HCT116 (cell line): ENCODE measurements around the gene SIK3.

Experiments
- CEBPB ChIP-seq: IDR thresholded peaks from 2 replicates; pipeline ENCODE4 v1.6.1; 2012; ENCODE audit warnings: low read depth
- EGR1 ChIP-seq: IDR thresholded peaks from 2 replicates; pipeline ENCODE4 v1.6.1; 2012; ENCODE audit warnings: low read depth
- EZH2 ChIP-seq: fragments of 200-600 bp; sonication (generic); IDR thresholded peaks from 2 replicates; pipeline ENCODE4 v1.6.1; 2017; ENCODE audit warnings: antibody characterized with exemption, mixed run types
- MAX ChIP-seq: IDR thresholded peaks from 2 replicates; pipeline ENCODE4 v1.6.1; 2012
- POLR2AphosphoS5 ChIP-seq: IDR thresholded peaks from 2 replicates; pipeline ENCODE4 v1.6.1; 2011; ENCODE audit warnings: mild to moderate bottlenecking, low read depth, low read length, moderate library complexity
- RAD21 ChIP-seq: IDR thresholded peaks from 2 replicates; pipeline ENCODE4 v1.6.1; 2012; ENCODE audit warnings: low read depth, mild to moderate bottlenecking
- SIN3A ChIP-seq: IDR thresholded peaks from 2 replicates; pipeline ENCODE4 v1.6.1; 2012; ENCODE audit warnings: low read depth
- YY1 ChIP-seq: IDR thresholded peaks from 2 replicates; pipeline ENCODE4 v1.6.1; 2011; ENCODE audit warnings: low read length, low read depth, moderate library complexity, mild to moderate bottlenecking; ENCODE audit not compliant: insufficient replicate concordance; ENCODE audit errors: extremely low read depth
- TF ChIP-seq, protein P1 (sequence below), 3 experiments: fragments of 200-600 bp in 1 of 3; sonication (generic) in 1 of 3; IDR thresholded peaks in 2 of 3; conservative IDR thresholded peaks in 1 of 3; 2 replicates each; pipeline ENCODE4 v1.5.1; 2012 to 2017; ENCODE audit warnings: low read depth in 2 of 3, low read length in 2 of 3, antibody characterized with exemption in 1 of 3, borderline replicate concordance in 1 of 3, control low read depth in 1 of 3, mild to moderate bottlenecking in 1 of 3, mixed read lengths in 1 of 3, mixed run types in 1 of 3, moderate library complexity in 1 of 3; ENCODE audit not compliant: insufficient read depth in 1 of 3

- TF ChIP-seq, protein P1, sequence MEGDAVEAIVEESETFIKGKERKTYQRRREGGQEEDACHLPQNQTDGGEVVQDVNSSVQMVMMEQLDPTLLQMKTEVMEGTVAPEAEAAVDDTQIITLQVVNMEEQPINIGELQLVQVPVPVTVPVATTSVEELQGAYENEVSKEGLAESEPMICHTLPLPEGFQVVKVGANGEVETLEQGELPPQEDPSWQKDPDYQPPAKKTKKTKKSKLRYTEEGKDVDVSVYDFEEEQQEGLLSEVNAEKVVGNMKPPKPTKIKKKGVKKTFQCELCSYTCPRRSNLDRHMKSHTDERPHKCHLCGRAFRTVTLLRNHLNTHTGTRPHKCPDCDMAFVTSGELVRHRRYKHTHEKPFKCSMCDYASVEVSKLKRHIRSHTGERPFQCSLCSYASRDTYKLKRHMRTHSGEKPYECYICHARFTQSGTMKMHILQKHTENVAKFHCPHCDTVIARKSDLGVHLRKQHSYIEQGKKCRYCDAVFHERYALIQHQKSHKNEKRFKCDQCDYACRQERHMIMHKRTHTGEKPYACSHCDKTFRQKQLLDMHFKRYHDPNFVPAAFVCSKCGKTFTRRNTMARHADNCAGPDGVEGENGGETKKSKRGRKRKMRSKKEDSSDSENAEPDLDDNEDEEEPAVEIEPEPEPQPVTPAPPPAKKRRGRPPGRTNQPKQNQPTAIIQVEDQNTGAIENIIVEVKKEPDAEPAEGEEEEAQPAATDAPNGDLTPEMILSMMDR (IDR thresholded peaks at IDR 0.05 in 2 of 3, conservative IDR thresholded peaks at IDR 0.05 in 1 of 3; ENCODE audit: borderline replicate concordance in 1 of 3, insufficient read depth in 1 of 3, low read depth in 2 of 3, low read length in 2 of 3), result no peak
- TF ChIP-seq RAD21, result no peak
- no peak for TF ChIP-seq MAX
- TF ChIP-seq SIN3A, result no peak
- TF ChIP-seq YY1, result no peak
- no peak for TF ChIP-seq EGR1
- no peak for TF ChIP-seq POLR2AphosphoS5
- no peak for TF ChIP-seq EZH2
- TF ChIP-seq CEBPB, result no peak
Measured at GRCh38 chr11:117058761-117059261, 39.4 kb downstream of the SIK3 start.
